GM12878 (cell line): Measurements from ENCODE around the gene PRSS2. TPM values are rescaled to one million over a fixed set of nuclear protein-coding genes. Genes with fewer than 3 reads are reported as not detected.

Experiments used
- ATAC-seq: fragments of 200-7000 bp; cut with Tn5 transposase; 3 replicates; pipeline ENCODE4 v1.9.1; 2020; ENCODE audit warnings: mild to moderate bottlenecking, moderate library complexity
- BruUV-seq: library from RNA; stranded (reverse); fragments of 400-500 nt; replicated peaks from 2 replicates; lab custom pipeline; 2021; lab: Mats Ljungman, UMichigan
- CTCF ChIA-PET: fragments of 300-600 bp; sonication (Branson Sonifier 250); formaldehyde crosslinking; extraction: SDS; loops from one replicate; lab custom pipeline; 2021; ENCODE audit warnings: inconsistent platforms; lab: Yijun Ruan, JAX
- POLR2A ChIA-PET: fragments of 350-600 bp; formaldehyde crosslinking; extraction: SDS; loops from one replicate; lab custom pipeline; 2021; ENCODE audit warnings: inconsistent platforms; lab: Charles Lee
- RAD21 ChIA-PET: fragments of 300-600 bp; sonication (Branson Sonifier 250); formaldehyde crosslinking; loops from one replicate; lab custom pipeline; 2023; ENCODE audit warnings: antibody characterized with exemption; ENCODE audit not compliant: unreplicated experiment; lab: Charles Lee
- SMC1A ChIA-PET: fragments of 300-600 bp; sonication (Branson Sonifier 250); formaldehyde crosslinking; loops from one replicate; lab custom pipeline; 2023; ENCODE audit not compliant: unreplicated experiment, uncharacterized antibody; lab: Charles Lee
- DNase-seq: peaks from one replicate; pipeline ENCODE4 v3.0.0-alpha.2; 2011; ENCODE audit warnings: low read depth, low spot score
- FAIRE-seq: peaks from 3 replicates; lab custom pipeline; 2011; peaks lifted over from hg19 to GRCh38; lab: Jason Lieb, UNC
- H2AFZ ChIP-seq: 2 replicates; pipeline ENCODE4 v1.6.0; 2011; ENCODE audit warnings: low read depth, low read length, control low read depth; ENCODE audit not compliant: control insufficient read depth
- H3K27ac ChIP-seq: 2 replicates; pipeline ENCODE4 v1.5.1; 2011; ENCODE audit warnings: control low read depth; ENCODE audit not compliant: control insufficient read depth, insufficient read depth
- H3K27me3 ChIP-seq, 2 experiments: replicated peaks in 1 of 2; 2 replicates each; pipeline versions ENCODE4 v1.6.0 to v1.6.1; 2011; ENCODE audit warnings: low read length in 1 of 2; ENCODE audit not compliant: control insufficient read depth in 2 of 2, insufficient read depth in 2 of 2
- H3K36me3 ChIP-seq, 2 experiments: 2 replicates each; pipeline ENCODE4 v1.5.1; 2011; ENCODE audit warnings: low read length in 1 of 2; ENCODE audit not compliant: control insufficient read depth in 2 of 2, insufficient read depth in 2 of 2
- H3K4me1 ChIP-seq: 2 replicates; pipeline ENCODE4 v1.6.1; 2011; ENCODE audit warnings: mild to moderate bottlenecking, low read length, moderate library complexity, mixed read lengths; ENCODE audit not compliant: control insufficient read depth, insufficient read depth
- H3K4me2 ChIP-seq: 2 replicates; pipeline ENCODE4 v1.6.0; 2011; ENCODE audit warnings: control low read depth; ENCODE audit not compliant: control insufficient read depth, insufficient read depth
- H3K4me3 ChIP-seq: fragments of 200-600 bp; sonication (generic); 2 replicates; pipeline ENCODE4 v1.5.1; 2016
- H3K79me2 ChIP-seq: 2 replicates; pipeline ENCODE4 v1.6.0; 2011; ENCODE audit warnings: low read length; ENCODE audit not compliant: control insufficient read depth, insufficient read depth
- H3K9ac ChIP-seq: 2 replicates; pipeline ENCODE4 v1.8.0; 2011; ENCODE audit warnings: low read length, control low read depth, mixed read lengths; ENCODE audit not compliant: control insufficient read depth, insufficient read depth
- H3K9me3 ChIP-seq: replicated peaks from 3 replicates; pipeline ENCODE4 v1.5.1; 2011; ENCODE audit warnings: mild to moderate bottlenecking, low read length; ENCODE audit not compliant: control insufficient read depth, insufficient read depth
- H4K20me1 ChIP-seq: 2 replicates; pipeline ENCODE4 v1.6.0; 2011; ENCODE audit not compliant: control insufficient read depth, insufficient read depth
- BHLHE40 ChIP-seq, 2 experiments: fragments of 450-650 bp in 1 of 2; IDR thresholded peaks; 2 replicates each; pipeline ENCODE4 v1.6.1; 2011 to 2017; ENCODE audit warnings: low read depth in 2 of 2, borderline replicate concordance in 1 of 2, improper control_type of control experiment in 1 of 2, low read length in 1 of 2, mild to moderate bottlenecking in 1 of 2
- CBX3 ChIP-seq: fragments of 200-600 bp; sonication (generic); IDR thresholded peaks from 2 replicates; pipeline ENCODE4 v1.6.1; 2016; ENCODE audit warnings: low read depth, borderline replicate concordance
- CHD4 ChIP-seq: fragments of 200-600 bp; sonication (generic); IDR thresholded peaks from 2 replicates; pipeline ENCODE4 v1.6.1; 2016; ENCODE audit warnings: mild to moderate bottlenecking
- EP300 ChIP-seq, 2 experiments: fragments of 150-350 bp in 1 of 2; IDR thresholded peaks; 2 replicates each; pipeline ENCODE4 v1.6.1; 2011 to 2012; ENCODE audit warnings: low read depth in 2 of 2, low read length in 2 of 2, borderline replicate concordance in 1 of 2, improper control_type of control experiment in 1 of 2, inconsistent platforms in 1 of 2; ENCODE audit not compliant: control insufficient read depth in 1 of 2
- IRF4 ChIP-seq: IDR thresholded peaks from 2 replicates; pipeline ENCODE4 v1.6.1; 2011; ENCODE audit warnings: low read depth, low read length
- JUND ChIP-seq: IDR thresholded peaks from 2 replicates; pipeline ENCODE4 v1.6.1; 2012; ENCODE audit warnings: low read depth, mild to moderate bottlenecking, low read length, improper control_type of control experiment, moderate library complexity
- MEF2B ChIP-seq: fragments of 450-650 bp; IDR thresholded peaks from 2 replicates; pipeline ENCODE4 v1.6.1; 2018; ENCODE audit warnings: mild to moderate bottlenecking, moderate library complexity; ENCODE audit not compliant: partially characterized antibody, poor library complexity, severe bottlenecking
- NR2C1 ChIP-seq: fragments of 450-650 bp; IDR thresholded peaks from 2 replicates; pipeline ENCODE4 v1.6.1; 2017; ENCODE audit warnings: antibody characterized with exemption, mild to moderate bottlenecking, moderate library complexity
- NRF1 ChIP-seq: conservative IDR thresholded peaks from 2 replicates; pipeline ENCODE4 v1.6.1; 2011; ENCODE audit warnings: mild to moderate bottlenecking, low read depth, low read length, improper control_type of control experiment
- PAX5 ChIP-seq: IDR thresholded peaks from 2 replicates; pipeline ENCODE4 v1.6.1; 2011; ENCODE audit warnings: low read depth, low read length, borderline replicate concordance
- POLR2A ChIP-seq: IDR thresholded peaks from 2 replicates; pipeline ENCODE4 v1.6.1; 2011; ENCODE audit warnings: low read depth, mild to moderate bottlenecking, low read length
- RFX5 ChIP-seq: IDR thresholded peaks from 2 replicates; pipeline ENCODE4 v1.6.1; 2011; ENCODE audit warnings: low read depth, low read length, improper control_type of control experiment
- SUPT20H ChIP-seq: IDR thresholded peaks from 2 replicates; pipeline ENCODE4 v1.6.1; 2011; ENCODE audit warnings: low read depth, mild to moderate bottlenecking, low read length, moderate library complexity, borderline replicate concordance; ENCODE audit not compliant: control insufficient read depth
- WRNIP1 ChIP-seq: IDR thresholded peaks from 2 replicates; pipeline ENCODE4 v1.6.1; 2011; ENCODE audit warnings: low read depth, low read length, improper control_type of control experiment, borderline replicate concordance
- ZZZ3 ChIP-seq: IDR thresholded peaks from 2 replicates; pipeline ENCODE4 v1.6.1; 2011; ENCODE audit warnings: low read depth; ENCODE audit not compliant: control insufficient read depth, insufficient read length
- WGBS: methylation state at CpG from one replicate; pipeline ENCODE4 v1.1.6; 2016; ENCODE audit warnings: low lambda C conversion rate; ENCODE audit not compliant: insufficient replicate concordance, insufficient coverage; ENCODE audit errors: missing lambda C conversion rate; 5-methylcytosine and 5-hydroxymethylcytosine counted together
- in situ Hi-C: fragments of 300-500 bp; cut with MboI; formaldehyde crosslinking; loops from 9 replicates; pipeline ENCODE4 v1.14.3; 2018; ENCODE audit warnings: mixed read lengths
- intact Hi-C: fragments of 100-400 bp; cut with micrococcal nuclease; formaldehyde crosslinking; loops from one replicate; pipeline ENCODE4 v1.14.2; 2022; ENCODE audit not compliant: unreplicated experiment
- polyA plus RNA-seq, 11 experiments: library from polyadenylated mRNA; depleted of rRNA in 4 of 11; unstranded in 6 of 11; stranded (reverse) in 5 of 11; fragments of >200 nt; fragmentation: Nextera tagmentation in 4 of 11; fragmentation: Illumina TruSeq in 1 of 11; extraction: Ambion mirVana in 4 of 11; extraction: Trizol in 1 of 11; gene quantifications; 1 replicate in 1 of 11; 2 replicates in 10 of 11; pipeline versions ENCODE4 v1.2.1 to v1.2.3, GENCODE V29; 2011 to 2016; ENCODE audit warnings: inconsistent platforms in 2 of 11, missing spikeins in 2 of 11, low read depth in 1 of 11
- total RNA-seq, 4 experiments: library from RNA; depleted of rRNA in 3 of 4; stranded (reverse); fragments of >200 nt in 3 of 4; fragmentation: Illumina TruSeq in 1 of 4; extraction: Trizol in 1 of 4; gene quantifications; 2 replicates each; pipeline versions ENCODE4 v1.2.1 to v1.2.3, GENCODE V29; 2013 to 2021
- TF ChIP-seq, protein P1 (sequence below): fragments of 450-650 bp; formaldehyde crosslinking; IDR thresholded peaks from 2 replicates; pipeline ENCODE4 v1.4.0; 2022; ENCODE audit warnings: mild to moderate bottlenecking, moderate library complexity
- TF ChIP-seq, protein P2 (sequence below): fragments of 450-650 bp; IDR thresholded peaks from 2 replicates; pipeline ENCODE4 v1.6.1; 2018; ENCODE audit warnings: borderline replicate concordance, mild to moderate bottlenecking; ENCODE audit not compliant: partially characterized antibody

PRSS2 gene
- total and polyA plus RNA-seq, 10 of the 15 experiments (the other 5 are each of a cell fraction or from before 2014, with no cell fraction given): 0.21 to 28.8 (median 0.41) TPM; not detected in 7

DNA sequence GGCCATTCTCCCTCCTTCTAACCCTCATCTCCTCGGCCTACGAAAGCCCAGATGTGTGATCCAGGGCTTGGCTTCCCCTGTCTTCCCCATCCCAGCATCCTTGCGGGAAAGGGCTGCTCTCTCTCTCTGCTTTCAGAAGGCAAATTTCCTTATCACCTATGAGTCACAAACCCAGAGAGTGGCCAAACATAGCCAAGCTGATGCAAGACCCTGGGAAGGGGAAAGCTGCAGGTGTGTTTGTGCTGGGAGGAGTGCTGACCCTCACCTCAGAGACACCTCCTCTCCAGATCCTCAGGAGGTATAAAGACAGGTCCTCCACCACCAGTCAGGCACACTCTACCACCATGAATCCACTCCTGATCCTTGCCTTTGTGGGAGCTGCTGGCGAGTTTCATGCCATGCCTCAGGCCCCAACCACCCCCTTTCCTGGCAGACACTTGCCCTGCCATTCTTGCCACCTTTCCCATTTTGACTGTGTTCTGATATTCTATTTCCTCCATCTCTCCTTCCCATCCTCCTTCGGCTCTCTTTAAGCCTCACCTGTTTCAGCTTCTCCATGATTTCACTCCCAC is 10.6 kb upstream of the PRSS2 start:
- peaks cover 0 to 2% of the 10 kb centered on the region in 2 experiments; a peak in 1 of 4 replicates for H3K27me3 ChIP-seq
- DNase-seq (no peak), ATAC-seq (no peak), FAIRE-seq (no peak)
- BruUV-seq: no TSS peak
- no peak overlapping the region for H2AFZ ChIP-seq
- ChIA-PET POLR2A (no interaction called here), SMC1A (interaction anchor here (1.2 to 1.5 kb wide), 2 partner anchors 11 kb away, joined by 3 to 6 read pairs; partner anchors contain the start of gene PRSS1), CTCF (interaction anchor here (1.1 to 2.7 kb wide), 4 partner anchors 11 to 94 kb away, joined by 3 to 10 read pairs (median 4); partner anchors contain the start of gene PRSS2), RAD21 (interaction anchor here (0.7 to 1.0 kb wide), 4 partner anchors 23 to 151 kb away, joined by 3 to 5 read pairs (median 4); no protein-coding TSS in a partner anchor)
- H3K9ac ChIP-seq: no peak overlapping the region
- intact Hi-C loops (no loop called here), in situ Hi-C loops (no loop called here)
- H4K20me1 ChIP-seq: no peaks in the 10 kb centered on the region
- no peak overlapping the region for H3K27ac ChIP-seq
- no peaks in the 10 kb centered on the region for H3K9me3 ChIP-seq
- no peaks in the 10 kb centered on the region for H3K79me2 ChIP-seq
- 28% methylated on average over 5 of the region's 5 CpGs for WGBS
- no peaks in the 10 kb centered on the region for H3K4me1 ChIP-seq
- H3K36me3 ChIP-seq: no peaks in the 10 kb centered on the region
- H3K4me3 ChIP-seq: no peak overlapping the region
- H3K4me2 ChIP-seq: no peak overlapping the region
- TF ChIP-seq NRF1: no peak
- TF ChIP-seq MEF2B: no peak
- TF ChIP-seq, protein P1, sequence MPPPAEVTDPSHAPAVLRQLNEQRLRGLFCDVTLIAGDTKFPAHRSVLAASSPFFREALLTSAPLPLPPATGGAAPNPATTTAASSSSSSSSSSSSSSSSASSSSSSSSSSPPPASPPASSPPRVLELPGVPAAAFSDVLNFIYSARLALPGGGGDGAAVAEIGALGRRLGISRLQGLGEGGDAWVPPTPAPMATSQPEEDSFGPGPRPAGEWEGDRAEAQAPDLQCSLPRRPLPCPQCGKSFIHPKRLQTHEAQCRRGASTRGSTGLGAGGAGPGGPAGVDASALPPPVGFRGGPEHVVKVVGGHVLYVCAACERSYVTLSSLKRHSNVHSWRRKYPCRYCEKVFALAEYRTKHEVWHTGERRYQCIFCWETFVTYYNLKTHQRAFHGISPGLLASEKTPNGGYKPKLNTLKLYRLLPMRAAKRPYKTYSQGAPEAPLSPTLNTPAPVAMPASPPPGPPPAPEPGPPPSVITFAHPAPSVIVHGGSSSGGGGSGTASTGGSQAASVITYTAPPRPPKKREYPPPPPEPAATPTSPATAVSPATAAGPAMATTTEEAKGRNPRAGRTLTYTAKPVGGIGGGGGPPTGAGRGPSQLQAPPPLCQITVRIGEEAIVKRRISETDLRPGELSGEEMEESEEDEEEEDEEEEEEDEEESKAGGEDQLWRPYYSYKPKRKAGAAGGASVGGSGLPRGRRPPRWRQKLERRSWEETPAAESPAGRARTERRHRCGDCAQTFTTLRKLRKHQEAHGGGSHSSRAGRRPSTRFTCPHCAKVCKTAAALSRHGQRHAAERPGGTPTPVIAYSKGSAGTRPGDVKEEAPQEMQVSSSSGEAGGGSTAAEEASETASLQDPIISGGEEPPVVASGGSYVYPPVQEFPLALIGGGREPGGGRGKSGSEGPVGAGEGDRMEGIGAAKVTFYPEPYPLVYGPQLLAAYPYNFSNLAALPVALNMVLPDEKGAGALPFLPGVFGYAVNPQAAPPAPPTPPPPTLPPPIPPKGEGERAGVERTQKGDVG: no peak
- TF ChIP-seq RFX5: no peak
- no peak for TF ChIP-seq WRNIP1
- TF ChIP-seq BHLHE40 (IDR thresholded peaks at IDR 0.05; ENCODE audit: borderline replicate concordance in 1 of 2, low read depth in 2 of 2, low read length in 1 of 2): no peak
- no peak for TF ChIP-seq POLR2A
- no peak for TF ChIP-seq EP300 (IDR thresholded peaks at IDR 0.05; ENCODE audit: borderline replicate concordance in 1 of 2, control insufficient read depth in 1 of 2, low read depth in 2 of 2, low read length in 2 of 2)
- TF ChIP-seq PAX5: no peak
- TF ChIP-seq NR2C1: no peak
- no peak for TF ChIP-seq JUND
- TF ChIP-seq, protein P2, sequence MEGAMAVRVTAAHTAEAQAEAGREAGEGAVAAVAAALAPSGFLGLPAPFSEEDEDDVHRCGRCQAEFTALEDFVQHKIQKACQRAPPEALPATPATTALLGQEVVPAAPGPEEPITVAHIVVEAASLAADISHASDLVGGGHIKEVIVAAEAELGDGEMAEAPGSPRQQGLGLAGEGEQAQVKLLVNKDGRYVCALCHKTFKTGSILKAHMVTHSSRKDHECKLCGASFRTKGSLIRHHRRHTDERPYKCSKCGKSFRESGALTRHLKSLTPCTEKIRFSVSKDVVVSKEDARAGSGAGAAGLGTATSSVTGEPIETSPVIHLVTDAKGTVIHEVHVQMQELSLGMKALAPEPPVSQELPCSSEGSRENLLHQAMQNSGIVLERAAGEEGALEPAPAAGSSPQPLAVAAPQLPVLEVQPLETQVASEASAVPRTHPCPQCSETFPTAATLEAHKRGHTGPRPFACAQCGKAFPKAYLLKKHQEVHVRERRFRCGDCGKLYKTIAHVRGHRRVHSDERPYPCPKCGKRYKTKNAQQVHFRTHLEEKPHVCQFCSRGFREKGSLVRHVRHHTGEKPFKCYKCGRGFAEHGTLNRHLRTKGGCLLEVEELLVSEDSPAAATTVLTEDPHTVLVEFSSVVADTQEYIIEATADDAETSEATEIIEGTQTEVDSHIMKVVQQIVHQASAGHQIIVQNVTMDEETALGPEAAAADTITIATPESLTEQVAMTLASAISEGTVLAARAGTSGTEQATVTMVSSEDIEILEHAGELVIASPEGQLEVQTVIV: no peak
- TF ChIP-seq IRF4: no peak
- TF ChIP-seq ZZZ3: no peak
- TF ChIP-seq CBX3: no peak
- no peak for TF ChIP-seq SUPT20H
- no peak for TF ChIP-seq CHD4
